ENCODE measurements around the gene NARF.
"Not testable (repeated sequence)": the region's sequence is repeated elsewhere in the genome, so short reads cannot be mapped to it uniquely, and the experiment has no call there.

NARF gene

DNA sequence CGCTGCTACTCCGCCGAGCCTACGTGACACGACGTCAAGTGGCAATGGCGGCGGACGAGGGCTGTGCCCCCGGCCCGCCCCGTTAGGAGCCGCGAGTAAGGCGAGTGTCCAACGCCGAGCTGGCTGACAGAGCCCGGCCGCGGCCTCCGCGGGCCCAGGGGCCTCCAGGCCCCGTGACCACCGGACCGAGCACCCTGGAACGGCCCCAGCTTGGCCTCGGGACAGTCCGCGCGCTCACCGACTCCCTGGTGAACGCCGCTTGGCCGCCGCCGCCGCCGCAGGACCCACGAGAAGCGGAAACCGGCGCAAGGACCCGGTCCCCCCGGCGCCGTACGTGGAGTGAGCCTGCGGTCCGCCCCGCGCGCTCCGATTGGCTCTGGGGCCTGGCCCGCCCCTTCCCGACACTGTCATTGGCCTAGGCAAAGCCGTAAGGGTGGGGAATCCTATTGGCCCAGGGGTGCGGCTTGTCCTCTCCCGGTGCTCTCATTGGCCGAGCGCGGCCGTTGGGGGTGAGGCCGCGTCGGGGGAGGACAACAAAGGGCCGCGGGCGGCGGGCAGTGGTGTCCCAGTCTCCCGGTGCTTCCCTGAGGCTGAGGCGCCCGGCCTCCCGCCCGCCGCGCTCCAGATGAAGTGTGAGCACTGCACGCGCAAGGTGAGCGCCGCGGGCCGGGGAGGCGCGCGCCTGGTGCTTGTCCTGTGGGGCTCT is at the start of gene NARF:
Gene NARF, plus strand, starts transcription at position 563 of the 706 bp plus-strand sequence. Its CDS starts 63 bp downstream, at position 626.
- DNase-seq, result peak; percentile 97

DNA sequence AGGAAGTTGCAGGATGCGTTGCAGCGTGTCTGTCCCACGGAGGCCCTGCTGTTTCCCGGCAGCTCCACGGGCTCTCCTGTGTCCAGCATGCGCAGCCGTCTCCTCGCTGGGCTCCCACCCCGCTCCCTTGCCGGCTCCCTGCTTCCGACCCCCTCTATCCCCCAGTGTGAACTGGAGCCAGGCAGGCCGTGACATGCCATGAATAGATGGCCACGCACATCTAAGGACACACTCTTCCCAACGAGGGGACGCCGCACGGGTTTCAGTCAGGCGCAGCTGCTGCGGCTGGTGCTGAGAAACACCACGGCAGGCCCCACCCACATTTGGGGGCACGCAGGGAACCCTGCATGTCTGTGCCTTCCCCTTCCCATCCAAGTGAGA is 49.6 kb upstream of the NARF start:
- no peak for DNase-seq

DNA sequence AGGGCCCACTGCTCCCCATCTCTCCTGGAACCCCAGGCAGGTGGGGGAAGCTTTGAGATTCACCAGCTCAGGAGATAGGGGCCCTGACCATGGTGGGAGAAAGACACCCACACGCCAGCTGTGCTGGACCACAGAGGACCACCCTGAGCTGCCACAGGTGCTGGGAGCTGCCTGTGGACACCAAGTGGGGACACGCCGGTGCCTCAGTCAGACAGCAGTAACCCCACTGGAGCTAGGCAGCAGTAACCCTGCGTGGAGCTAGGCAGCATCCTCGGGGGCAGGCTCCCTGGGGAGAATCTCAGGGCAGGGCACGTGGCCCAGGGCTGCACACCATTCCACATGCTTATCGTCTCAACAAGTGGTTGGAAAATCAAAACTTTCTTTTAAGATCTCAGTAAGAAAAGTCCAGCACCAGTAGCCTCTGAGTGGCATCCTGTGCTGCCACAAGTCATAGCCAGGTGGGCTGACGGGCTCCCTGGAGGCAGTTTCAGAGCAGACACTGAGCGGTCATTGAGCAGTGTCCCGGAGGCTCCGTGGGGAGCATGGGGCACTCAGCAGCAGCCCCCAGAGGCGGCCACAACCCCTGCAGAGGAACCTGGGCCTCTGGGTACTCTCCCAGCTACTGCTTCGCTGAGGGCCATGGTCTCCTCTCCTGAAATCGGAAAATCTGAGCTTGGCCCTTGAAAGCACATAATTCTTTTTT is 48.4 kb upstream of the NARF start:
- DNase-seq, result no peak

DNA sequence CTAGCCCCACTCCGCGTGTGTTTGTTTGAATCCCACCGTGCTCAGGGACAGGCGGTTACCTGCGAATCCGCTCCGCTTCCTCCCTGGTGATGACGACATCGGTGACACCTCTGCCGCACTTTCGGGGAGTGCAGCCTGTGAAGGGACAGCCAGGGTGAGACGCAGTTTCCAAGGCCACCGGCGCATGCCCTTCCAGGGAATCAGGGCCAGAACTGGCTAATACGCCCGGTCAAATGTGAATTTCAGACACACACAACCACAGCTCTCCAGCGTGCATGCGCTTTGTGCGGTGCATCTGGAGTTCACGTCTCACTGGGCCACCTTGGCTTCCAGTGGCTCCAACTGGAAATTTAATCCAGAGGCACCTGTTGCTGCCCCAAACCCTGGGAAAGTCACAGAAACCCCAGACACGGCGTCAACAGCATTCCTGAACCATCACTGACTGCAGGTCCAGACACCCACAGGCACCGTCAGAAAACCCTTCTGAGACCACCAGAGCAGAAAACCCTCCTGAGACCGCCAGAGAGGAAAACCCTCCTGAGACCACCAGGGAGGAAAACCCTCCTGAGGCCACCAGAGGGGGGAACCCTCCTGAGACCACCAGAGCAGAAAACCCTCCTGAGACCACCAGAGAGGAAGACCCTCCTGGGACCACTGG is 47.0 kb upstream of the NARF start:
- DNase-seq, result no peak

DNA sequence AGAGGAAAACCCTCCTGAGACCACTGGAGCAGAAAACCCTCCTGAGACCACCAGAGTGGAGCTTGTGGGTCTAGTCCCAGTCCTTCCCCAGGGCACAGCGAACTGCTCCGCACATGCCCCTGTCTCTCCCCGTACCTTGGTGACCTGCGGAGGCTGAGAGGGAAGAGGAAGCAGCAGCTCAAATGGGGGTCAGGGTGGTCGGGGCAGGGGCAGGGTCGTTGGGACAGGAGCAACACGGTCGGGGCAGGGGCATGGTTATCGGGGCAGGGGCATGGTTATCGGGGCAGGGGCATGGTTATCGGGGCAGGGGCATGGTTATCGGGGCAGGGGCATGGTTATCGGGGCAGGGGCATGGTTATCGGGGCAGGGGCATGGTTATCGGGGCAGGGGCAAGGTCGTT is 46.5 kb upstream of the NARF start:
- not testable (repeated sequence) for DNase-seq

DNA sequence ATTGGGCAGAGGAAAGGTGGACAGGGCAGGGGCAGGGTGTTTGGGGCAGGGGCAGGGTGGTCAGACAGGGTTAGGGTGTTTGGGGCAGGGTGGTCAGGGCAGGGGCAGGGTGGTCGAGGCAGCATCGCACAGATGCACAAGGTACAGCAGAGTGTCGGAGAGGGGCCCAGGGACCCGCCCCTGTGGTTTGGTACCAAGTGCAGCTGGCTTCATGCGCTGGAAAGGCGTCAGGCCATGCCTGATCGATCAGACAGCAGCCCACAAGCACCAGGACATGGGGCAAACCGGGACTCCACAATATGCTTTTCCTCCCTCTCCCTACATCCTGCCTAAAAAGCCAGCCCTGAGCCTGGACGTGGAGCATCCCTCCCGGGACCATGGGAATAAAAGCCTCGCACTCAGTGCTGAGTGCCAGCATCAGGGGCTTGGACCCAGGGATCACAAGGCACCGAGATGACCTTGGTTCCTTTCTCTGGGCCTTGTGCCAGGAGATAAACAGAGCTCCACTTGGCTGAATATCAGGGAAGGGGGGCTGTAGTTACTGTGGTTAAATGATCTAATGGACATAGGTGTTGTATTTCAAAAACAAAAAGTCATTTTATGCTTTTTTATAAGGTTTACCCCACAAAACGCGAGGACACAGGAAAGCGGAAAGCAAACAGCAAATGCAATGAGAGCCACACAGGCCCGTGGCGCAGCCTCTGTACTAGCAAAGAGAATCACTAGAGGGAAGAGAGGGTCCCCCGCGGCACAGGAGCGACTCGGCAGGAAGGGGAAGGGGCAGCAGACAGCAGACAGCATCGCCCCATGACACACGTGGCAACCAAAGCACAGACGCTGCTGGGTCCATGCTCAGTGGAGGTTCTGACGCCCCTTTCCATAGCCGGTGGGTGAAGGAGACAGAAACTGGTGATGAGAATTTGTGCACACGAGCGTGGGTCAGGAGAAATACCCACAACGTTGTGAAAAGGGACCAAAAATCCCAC is 45.7 kb upstream of the NARF start:
- DNase-seq, result no peak

DNA sequence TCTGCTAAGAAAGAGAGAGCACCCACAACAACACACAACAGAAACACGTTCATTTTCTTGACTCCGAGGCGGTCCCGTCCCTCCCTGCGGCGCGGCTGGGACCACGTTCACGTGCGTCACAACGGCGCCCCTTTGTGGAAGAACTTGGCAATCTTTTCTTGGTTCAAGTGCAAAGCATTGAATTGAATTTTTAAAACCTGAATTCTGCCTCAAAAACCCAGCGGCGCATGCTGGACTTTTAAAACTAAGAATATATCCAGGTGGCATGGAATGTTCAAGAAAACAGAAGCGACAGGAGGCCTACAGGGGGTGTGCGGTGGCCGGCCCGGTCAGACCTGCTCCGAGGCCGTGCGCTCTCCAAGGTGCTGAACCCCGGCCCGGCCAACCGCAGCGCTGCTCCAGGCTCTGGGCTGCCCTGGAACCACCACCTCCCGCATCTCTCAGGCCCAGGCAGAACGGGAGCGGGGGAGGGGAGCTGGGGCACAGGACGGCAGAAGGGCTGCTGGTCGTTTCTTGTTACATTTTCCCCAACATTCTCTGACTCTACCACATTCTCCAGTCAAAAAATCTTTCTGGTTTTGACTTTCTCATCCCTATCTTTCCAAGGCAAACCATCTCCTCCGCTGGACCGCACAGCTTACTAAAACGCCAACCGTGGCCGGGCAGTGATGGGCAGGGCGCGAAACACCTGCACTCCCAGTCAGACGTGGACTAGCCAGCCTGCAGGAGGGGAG is 43.8 kb upstream of the NARF start:
- DNase-seq, result peak; percentile 76

DNA sequence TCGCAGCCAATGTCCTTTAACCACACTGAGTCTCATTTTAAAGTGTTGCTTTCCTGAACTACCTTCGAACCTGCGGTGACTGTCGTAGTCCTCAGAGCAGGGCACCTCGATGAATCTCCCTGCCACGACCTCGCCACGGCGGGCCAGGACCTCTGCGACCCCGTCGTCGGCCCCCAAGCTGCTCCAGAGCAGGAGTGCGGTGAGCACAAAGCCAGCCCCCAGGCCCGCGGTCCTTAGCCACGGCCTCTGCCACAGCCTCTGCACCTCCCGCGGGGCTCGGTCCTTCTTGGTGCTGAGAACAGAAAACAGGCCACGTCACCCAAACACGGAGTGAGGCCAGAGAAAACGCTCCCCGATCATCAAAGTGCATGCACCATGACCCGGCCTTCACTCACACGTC is 43.2 kb upstream of the NARF start:
- no peak for DNase-seq

DNA sequence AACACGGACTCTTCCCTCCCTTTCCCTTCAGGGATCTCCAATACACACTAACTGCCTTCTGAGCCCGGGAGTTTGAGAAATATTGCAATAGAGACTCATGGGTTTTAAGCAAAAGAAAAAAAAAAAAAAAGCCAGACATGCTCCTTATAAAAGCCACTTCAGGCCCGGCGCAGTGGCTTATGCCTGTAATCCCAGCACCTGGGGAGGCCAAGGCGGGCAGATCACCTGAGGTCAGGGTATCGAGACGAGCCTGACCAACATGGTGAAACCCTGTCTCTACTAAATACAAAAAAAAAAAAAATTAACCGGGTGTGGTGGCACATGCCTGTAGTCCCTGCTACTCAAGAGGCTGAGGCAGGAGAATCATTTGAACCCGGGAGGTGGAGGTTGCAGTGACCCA is 42.8 kb upstream of the NARF start:
- DNase-seq, result no peak

DNA sequence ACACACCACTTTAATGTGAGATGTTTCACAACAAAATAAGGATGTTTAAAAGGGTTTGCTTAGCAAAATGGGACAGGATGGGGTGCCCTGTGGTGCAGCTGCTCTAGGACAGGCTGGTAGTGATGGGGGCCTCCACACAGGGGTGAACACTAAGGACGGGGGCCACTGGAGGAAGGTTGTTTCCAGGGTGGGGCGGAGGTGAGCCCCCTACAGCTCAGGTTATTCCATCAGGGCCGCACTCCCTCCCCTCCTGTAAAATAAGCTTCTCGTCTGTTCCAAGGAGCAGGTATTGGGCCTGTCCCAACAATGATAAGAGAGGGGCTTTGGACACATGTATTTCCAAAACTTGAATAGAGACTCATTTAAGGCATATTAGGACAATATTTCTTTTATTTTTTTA is 42.3 kb upstream of the NARF start:
- no peak for DNase-seq

DNA sequence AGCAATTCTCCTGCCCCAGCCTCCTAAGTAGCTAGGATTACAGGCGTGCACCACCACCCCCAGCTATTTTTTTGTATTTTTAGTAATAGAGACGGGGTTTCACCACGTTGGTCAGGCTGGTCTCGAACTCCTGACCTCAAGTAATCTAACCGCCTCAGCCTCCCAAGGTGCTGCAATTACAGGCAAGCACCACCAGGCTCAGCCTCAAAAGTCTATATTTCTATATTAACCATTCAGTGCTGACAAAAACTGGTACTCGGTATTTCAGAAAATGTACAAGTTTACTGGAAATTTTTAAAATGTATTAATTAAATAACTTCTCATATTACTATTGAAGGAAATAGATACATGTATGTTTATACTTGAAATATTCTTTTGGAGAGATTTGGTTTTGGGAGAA is 41.8 kb upstream of the NARF start:
- DNase-seq, result no peak

DNA sequence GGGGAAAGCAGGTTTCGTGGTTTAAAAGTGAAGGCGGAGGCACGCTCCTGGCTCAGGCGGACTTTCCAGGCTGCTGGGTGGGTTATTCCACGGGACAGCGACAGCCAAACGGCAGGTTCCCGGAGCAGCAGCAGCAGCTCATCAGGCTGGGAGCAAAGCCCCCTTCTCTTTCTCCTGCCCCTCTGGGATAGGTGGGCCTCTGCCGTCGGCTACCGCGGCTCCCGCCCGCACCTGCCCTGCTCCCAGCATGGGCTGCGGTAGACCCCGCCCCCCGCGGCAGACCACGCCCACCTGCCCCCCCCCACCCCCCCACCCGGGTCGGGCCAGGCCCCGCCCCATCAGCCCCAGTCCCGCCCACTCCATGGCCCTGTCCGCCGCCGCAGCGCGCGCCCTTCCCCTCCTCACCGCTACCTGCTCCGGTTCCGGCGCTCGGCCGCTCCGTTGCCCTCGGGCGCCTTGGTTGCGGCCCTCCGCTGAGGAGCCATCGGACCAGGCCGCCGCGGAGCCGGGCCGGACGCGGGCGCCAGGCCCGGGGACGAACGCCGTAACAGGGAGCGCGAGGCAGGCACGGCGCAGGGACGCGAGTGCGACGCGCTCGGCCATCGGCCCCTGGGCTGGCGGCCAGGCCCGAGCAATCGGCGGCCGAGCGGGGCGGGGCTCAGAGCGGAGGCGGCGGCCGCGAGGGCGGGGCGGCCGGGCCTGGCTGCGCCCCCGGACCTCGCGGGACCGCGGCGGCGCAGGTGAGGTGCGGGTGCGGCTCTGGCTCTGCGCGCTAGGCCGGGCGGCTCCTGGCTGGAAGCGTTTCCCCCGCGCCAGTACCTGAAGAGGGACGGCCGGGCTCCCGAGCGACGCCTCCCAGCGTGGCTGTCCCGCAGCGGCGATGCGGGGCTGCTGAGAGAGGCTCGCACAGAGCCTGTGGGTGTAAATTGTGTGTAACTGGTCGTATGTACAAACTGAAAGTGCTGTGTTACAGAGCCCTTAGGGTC is 40.2 kb upstream of the NARF start, which contains the start of the genes HEXD and OGFOD3:
Gene HEXD, plus strand, starts transcription at position 347 of the 986 bp plus-strand sequence. CDS start 1,453 bp downstream, outside the sequence.
Gene OGFOD3, minus strand, starts transcription at position 586 of the 986 bp plus-strand sequence. Its CDS starts 101 bp downstream, at position 485.
- peak; percentile 80 for DNase-seq

DNA sequence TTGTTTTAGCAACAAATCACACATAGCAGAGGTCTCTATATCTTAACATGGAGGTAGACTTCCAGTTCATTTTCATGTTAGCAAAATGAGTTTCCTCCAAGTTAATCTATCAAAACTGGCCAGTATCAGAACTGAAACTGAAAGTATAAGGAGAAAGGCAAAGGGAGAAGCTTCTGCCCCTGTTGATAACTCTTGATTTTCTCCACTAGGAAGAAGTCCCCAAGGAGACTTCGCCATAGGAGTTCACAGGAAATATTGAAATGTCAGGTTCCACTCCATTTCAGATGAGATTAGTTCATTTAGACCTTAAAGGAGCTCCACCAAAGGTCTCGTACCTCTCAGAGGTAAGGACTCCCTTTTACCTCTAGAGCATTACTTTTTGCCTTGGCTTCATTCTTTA is 39.0 kb upstream of the NARF start:
- DNase-seq, result no peak

DNA sequence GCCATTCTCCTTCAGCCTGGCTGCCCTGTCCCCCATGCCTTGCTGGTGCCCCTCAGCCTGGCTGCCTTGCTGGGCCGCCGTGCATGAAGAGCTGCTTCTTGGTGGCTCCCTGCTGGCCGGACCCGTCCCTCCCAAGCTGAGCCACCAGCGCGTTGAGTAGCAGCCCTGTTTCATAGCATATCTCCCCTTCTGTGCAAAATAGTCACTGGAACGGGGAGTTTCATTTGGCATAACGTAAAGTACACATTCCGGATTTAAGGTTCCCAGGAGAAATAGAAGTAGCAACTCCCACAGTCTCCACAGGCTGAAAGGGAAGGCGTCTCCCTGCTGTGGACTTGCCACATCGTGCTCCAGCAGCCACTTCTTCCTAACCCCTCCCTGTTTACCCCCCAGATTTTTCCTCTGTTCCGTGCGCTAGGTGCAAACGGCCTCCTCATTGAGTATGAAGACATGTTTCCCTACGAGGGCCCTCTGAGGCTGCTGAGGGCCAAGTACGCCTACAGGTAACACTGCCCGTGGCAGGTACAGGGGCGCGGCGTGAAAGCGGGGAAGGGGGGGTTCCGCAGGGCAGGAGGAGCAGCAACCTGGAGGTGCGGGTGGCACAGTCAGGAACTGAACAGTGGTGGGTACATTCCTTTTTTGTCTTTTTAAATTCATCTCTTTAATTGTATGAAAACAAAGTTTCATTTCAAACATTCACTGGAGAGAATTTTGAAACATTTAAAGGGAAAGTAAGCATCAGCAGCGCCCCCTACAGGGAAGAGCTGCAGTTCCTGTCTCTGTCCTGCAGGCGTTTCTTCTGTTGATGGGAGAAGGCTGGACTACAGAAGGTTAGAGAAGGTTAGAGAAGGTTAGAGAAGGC is 34.3 kb upstream of the NARF start:
- DNase-seq, result peak; percentile 61

DNA sequence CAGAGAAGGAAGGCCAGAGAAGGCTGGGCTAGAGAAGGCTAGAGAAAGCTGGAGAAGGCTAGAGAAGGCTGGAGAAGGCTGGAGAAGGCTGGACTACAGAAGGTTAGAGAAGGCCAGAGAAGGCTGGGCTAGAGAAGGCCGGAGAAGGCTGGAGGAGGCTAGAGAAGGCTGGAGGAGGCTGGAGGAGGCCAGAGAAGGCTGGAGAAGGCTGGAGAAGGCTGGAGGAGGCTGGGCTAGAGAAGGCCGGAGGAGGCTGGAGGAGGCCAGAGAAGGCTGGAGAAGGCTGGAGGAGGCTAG is 33.7 kb upstream of the NARF start:
- no peak for DNase-seq

DNA sequence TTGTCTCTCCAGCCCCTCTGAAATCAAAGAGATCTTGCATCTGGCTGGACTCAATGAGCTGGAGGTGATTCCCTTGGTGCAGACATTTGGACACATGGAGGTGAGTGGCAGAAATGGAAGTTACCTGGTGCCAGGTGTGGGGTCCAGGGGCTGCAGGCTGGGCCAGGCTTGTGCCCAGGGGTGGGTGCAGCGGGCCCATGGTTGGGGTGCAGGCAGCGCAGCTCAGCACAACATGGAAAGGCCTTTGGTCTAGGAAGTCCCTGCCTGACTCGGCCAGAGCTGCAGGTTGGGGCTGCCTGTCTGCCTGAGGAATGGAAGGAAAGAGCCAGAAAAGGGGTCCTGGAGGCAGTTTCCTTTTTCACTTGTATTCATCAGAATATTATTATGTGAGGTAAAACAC is 30.0 kb upstream of the NARF start:
- no peak for DNase-seq

DNA sequence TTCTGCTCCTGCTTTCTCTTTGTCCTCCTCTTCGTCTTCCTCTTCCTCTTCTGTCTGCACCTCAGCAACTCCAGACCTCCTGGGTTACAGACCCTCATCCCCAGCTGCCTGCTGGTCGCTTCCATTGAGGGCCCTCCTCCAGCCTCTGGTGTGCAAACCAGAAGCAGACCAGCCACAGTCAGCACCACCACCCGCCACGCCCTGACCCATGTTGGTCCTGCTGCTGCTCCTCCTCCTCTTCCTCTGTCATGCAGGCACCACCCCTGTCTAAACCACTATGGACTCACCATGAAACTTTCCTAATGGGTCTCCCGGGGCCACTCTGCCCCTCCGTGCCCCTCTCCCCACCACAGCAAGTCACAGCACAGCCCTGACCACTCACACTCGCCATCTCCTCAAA is 28.7 kb upstream of the NARF start:
- DNase-seq, result no peak

DNA sequence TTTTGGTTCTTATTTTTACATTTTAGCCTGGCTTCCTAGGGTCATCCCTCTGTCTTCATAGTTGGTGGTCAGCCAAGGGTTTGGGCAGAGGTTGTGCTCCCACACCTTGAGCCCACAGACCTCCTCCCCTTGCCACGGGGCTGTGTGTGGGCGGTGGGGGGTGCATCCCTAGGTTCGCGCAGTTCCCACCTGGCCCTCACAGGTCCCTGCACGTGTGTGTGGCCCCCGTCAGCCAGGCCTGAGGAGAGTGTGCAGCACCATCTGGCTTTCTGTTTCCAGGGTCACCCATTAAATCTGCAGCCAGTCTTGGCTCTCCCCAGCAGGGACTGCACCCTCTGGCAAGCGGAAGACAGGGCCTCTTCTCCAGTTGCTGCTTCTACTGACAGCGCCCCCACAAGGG is 26.5 kb upstream of the NARF start:
- DNase-seq, result no peak

DNA sequence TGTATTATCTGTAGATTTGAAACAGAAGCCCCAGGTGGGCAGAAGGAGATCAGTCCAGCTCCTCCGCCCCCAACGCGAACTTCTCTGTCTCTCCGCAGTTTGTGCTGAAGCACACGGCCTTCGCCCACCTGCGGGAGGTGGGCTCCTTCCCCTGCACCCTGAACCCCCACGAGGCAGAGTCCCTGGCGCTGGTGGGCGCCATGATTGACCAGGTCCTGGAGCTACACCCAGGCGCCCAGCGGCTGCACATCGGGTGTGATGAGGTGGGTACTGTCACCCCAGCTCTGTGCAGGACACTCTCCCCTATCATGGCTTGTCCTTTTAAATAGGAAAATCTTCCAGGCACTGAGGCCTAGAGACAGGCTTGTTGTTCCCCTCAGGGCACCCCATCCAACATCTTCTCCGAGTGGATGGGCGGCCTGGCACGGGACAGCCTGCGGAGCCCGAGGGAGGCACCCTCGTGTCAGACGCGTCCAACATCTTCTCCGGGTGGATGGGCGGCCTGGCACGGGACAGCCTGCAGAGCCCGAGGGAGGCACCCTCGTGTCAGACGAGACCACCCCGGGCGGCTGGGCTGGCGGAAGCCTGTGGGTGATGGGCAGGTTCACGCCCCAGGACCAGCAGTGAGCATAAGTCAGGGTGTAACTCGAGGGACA is 24.9 kb upstream of the NARF start:
- DNase-seq, result no peak
